Activated CD4-positive, alpha-beta T cell treated with anti-CD3 and anti-CD28 coated beads, Interleukin-2, amount 50 U/mL, for 16 hours (primary cell): ENCODE data around the gene GGA2.
"Not testable (repeated sequence)": the region's sequence is repeated elsewhere in the genome, so short reads cannot be mapped to it uniquely, and the experiment has no call there.

ENCODE experiments used
- DNase-seq: peaks from one replicate; pipeline ENCODE4 v3.0.0-alpha.2; 2020

Gene GGA2

DNA sequence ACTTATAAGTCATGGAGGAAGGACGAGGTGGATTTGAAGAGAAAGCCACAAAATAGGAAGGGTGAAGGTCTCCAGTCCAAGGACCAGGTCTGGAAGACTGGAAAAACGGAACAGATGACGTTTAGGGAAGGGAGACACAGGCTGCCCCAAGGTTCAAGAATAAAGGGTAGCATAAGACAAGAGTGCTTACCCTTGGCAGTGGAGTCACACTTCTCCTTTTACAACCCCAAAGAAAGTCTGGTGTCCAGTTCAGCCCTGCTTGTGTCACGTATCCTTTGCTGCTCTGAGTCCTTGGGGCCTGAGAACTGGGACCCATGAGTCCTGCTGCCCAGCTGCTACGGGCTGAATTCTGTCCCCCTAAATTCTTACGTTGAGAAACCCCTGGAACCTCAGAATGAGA lies 13.0 kb upstream of the GGA2 start:
- no peak for DNase-seq

DNA sequence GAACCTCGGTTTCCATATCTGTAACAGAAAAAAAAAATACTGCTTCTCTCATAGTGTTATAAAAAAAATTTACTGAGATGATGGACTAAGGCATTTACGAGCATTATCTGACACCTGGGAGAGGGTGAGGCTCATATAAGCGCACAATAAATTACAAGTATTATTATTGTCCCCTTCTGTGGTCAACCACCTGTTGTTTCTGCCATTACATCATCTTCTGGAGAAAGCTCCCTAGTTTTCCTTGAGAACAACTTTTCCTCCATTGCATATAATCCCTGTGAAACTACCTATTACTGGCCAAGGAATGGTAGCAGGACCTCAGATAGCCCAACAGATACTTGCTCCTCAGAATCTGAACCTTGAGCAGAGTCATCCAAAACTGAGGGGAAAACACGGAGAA lies 11.7 kb upstream of the GGA2 start:
- no peak for DNase-seq

DNA sequence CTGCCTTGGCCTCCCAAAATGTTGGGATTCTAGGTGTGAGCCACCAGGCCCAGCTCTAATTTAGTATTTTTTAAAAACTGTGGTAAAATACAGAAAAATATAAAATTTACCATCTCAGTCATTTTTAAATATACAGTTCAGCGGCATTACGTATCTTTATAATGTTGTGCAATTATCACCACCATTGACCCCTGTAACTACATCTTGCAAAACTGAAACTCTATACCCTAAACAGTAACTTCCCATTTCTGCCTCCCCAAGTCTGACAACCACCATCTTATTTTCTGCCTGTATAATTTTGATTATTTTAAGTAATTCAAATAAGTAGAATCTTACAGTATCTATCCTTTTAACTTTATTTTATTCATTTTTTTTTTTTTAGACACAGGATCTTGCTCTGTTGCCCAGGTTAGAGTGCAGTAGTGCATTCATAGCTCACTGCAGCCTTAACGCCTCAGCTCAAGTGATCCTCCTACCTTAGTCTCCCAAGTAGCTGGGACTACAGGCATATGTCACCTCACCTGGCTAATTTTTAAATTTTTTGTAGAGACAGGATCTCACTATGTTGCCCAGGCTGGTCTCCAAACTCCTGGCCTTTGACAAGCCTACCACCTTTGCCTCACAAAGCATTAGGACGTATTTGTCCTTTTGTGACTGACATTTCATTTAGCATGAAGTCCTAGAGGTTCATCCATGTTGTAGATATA lies 10.9 kb upstream of the GGA2 start:
- DNase-seq = no peak

DNA sequence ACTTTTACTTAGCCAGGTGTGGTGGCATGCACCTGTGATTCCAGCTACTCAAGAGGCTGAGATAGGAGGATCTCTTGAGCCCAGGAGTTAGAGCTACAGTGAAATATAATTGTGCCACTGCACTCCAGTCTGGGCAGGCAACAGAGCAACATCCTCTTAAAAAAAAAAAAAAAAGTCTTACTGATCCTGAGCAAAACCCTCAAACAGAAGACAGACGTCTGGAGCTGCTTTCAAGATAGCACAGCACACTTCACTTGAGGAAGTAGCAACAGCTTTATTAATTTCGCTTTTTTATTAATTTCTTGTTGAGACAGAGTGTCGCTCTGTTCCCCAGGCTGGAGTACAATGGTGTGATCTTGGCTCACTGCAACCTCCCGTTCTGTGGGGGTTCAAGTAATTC lies 10.2 kb upstream of the GGA2 start:
- no peak for DNase-seq

DNA sequence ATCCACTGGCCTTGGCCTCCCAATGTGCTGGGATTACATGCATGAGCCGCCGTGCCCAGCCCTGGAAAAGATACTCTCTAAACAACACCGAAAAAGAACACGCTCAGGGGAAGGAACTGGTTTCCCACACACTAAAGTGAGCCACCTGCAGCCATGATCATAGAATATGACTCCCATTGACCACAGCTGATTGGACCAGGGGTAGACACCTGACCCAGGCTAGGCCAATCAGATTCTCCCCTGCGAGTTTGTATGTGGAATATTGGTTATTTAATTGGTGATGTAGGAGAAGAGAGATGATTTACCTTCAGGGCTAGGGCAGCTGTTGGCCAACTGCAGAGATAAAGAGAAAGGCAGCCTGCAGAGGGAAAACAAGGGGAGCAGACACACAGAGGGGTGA lies 9.0 kb upstream of the GGA2 start:
- DNase-seq = no peak

DNA sequence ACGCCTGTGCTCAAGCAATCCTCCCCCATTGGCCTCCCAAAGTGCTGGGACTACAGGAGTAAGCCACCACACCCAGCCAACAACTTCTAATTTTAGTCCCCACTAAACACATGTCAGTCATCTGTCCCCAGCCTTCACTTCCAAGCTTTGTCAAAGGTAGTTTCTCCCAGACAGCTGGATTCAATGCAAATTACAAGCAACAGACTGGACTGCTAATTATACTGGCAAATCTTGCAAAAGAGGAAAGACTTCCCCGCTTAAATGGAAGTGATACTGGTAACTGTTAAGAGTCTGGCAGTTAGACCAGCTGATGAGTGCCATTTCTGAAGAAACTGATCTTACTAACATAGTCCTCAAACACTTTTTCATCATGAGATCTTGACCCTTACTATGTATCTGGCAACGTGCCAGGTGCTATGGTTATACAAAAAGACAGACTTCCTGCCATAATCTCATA lies 8.2 kb upstream of the GGA2 start:
- DNase-seq = no peak

DNA sequence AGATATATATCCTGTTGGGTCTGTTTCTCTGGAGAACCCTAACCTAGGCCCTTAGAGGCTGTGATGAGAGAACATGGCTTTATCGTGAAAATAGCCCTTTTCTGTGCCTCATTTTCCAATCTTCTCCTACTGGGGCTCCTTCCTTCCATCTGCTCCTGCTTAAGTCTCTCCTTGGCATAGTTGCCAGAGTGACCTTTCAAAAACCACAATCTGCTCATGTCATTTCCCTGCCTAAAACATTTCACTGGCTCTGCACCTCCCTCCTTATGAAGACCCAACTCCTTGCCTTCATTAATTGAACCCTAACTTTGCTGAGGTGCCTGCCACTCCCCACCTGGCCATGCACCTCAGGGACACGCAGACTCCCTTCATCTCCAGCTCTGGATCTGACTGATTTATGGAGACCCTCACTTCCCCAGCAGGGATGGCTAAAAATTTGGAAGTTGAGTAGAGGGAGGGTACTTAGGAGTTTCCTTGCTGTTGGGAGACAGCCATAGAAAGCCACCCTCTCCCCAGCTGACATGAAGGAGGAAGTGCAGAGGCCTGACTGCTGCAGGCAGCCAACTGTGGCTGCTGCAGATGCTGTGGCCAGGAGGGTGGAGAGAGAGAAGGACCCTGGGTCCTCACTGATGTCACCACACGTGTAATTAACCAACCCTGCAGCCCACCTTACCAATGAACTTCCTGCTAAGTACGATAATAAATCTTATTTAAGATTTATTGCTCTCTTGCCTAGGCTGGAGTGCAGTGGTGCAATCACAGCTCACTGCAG lies 6.3 kb upstream of the GGA2 start:
- no peak for DNase-seq

DNA sequence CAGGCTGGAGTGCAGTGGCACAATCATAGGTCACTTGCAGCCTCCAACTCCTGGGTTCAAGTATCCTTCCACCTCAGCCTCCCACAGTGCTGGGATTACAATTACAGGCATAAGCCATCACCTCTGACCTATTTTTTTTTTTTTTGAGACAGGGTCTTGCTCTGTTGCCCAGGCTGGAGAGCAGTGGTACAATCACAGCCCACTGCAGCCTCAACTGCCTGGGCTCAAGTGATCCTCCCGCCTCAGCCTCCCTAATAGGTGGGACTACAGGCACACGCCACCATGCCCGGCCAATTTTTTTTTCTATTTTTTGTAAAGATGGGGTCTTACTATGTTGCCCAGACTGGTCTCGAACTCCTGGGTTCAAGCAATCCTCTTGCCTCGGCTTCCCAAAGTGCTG lies 5.6 kb upstream of the GGA2 start:
- DNase-seq = no peak

DNA sequence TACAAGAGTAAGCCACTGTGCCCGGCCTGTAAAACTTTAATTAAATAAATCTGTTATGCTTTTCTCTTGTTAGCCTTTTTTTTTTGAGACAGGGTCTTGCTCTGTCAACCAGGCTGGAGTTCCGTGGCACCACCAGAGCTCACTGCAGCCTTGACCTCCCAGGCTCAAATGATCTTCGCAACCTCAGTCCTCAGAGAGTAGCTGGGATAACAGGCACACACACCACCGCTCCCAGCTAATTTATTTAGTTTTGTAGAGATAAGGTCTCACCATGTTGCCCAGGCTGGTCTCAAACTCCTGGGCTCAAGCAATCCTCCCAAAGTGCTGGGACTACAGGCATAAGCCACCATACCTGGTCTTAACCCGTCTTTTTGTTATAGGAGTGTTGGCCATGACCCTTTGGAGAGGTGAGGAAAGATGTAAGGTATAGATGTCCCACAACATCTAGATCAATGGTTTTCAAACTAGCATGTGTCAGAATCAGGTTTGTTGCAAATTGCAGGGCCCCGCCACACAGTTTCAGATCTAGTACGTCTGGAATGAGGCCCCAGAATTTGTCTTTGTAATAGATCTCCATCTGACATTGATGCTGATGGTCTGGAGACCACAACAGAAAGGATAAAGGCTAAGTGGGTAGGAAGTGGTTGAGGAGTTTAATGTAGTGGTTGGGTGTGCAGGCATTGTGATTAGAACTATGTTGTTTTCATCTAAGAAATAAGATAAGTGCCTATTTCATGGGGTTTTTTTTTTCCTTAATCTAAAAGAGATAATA lies 4.3 kb upstream of the GGA2 start:
- peak; percentile 55 for DNase-seq

DNA sequence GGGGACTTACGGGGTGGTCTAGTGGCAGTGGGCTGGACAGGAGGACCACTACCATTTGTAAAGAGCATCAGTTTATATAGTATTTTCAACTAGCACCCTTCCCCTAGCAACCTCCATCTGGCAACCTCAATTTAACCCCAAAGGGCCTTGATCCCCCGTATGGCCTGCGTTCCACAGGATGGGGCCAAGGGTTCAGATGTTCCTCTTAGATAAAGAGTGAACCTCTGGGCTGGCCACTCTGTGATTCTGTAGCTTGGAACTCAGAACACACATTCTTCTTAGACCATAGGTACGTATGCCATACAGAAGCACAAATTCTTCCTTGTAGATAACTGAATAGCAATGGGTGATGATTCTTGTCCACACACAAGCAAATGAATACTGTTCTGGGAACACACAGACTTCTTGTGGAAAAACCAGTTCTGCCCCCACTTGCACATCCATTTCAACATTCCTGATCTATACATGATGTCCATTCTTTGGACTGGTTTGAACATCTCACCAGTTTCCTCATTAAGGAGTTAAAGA lies 1.9 kb upstream of the GGA2 start:
- no peak for DNase-seq

DNA sequence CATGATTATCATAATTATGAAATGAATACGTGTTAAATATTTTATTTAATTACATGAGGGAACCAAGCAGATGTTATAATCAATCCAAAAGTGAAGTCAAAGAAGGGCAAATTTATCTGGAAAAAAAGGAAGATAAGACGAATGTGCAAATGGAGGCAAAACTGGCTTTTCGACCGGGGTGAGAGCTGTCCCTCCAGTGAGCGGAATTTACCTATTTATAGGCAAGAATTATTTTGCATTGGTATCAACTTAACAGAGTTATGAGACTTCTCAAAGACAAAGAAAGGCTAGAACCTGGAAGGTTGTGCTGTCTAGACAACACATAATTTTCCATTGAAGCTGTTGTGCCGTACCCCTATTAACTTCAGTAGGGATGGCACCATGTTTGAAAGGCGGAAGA lies 1.4 kb upstream of the GGA2 start:
- no peak for DNase-seq

DNA sequence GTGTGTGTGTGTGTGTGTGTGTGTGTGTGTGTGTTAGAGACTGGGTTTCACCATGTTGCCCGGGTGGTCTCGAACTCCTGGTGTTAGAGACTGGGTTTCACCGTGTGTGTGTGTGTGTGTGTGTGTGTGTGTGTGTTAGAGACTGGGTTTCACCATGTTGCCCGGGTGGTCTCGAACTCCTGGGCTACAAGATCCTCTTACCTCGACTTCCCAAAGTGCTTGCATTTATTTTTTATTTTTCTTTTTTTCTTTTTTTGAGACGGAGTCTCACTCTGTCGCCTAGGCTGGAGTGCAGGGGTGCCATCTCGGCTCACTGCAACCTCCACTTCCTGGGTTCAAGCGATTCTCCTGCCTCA lies 599 bp upstream of the GGA2 start:
- not testable (repeated sequence) for DNase-seq

DNA sequence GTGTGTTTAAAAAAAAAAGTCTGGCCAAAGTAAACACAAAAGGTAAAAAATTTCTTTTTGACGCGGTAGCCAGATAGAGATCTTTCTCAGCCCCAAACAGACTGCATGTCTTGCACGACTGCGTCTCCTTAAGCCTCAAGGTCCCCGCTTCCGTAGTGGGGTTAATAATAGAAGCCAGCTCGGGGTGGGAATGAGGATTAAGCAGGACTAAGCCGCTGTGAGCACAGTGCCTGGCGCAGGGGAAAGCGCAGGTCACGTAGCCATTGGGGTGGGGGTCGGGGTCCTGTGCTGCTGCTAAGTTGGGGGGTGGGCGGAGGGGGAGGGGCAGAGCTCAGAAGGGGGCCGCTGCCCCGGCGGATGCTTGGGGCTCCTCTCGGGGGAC lies 521 bp downstream of the GGA2 start:
- peak; percentile 29 for DNase-seq

DNA sequence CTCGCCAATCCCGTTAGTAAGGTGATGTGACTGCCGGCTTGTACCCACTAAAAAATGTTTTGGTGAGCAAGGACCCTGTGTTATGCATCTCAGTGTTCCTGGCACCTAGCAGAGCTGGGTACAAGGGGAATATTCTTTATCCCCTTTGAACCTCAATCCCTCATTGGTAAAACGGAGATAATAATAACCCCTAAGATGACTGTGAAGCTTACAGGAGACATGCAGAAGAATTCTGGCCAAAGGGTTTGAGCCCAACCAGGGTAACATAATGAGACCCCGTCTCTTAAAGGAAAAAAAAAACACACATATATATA lies 896 bp downstream of the GGA2 start:
- no peak for DNase-seq

DNA sequence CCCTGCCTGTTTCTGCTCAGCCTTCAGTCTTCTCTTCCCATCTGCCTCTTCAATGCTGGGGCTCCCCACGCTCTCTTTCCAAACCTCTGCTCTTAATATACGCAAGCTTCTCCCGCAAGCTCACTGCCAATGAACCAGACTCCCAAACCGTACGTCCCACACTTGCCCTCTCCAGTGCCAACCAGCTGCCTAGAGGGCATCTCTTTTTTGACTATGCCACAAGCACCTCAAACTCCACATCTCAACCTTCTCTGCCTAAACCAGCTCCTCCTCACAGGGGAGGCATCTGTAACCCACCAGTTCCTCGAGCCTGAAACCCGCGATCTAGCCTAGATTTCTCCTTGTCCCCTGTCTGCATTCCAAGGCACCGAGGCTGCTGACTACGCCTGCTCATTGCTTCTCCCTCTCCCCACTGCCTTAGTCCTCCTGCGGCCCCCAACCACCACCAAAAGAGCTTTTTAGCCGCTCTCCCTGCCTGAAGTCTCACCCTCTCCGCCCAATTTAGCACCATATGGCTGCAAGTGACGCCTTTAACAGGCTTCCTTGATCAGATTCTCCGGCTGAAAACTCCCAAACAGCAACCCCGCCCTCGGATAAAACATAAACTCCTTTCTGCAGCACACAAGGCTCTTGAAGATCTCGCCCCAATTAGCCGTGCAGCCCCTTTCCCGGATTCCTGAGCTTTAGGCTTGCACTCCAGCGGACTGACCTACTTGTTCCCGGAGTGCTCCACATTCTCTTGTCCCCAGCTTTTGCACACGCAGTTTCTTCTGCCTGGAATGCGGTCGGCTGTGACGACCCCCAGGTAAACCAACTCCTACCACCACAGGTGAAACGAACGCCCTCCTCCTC lies 1.5 kb downstream of the GGA2 start:
- no peak for DNase-seq

DNA sequence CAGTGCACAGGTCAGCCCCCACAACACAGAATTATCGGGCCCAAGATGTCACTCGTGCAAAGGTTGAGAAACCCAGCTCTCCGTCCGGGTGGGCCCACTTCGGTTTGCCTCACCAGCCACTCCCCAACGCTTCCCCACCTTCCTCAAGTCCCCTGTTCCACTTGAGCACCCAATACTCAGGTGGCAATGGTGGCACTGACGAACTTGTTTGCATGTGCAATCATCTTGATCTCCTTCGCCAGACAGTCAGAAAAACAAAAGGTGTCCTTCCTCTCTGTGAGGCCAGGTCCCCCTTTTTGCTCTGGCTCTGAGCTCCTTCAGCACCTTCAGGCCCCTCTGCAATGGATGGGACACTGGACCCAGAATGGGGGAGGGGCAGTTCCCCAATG lies 3.7 kb downstream of the GGA2 start:
- DNase-seq = no peak

DNA sequence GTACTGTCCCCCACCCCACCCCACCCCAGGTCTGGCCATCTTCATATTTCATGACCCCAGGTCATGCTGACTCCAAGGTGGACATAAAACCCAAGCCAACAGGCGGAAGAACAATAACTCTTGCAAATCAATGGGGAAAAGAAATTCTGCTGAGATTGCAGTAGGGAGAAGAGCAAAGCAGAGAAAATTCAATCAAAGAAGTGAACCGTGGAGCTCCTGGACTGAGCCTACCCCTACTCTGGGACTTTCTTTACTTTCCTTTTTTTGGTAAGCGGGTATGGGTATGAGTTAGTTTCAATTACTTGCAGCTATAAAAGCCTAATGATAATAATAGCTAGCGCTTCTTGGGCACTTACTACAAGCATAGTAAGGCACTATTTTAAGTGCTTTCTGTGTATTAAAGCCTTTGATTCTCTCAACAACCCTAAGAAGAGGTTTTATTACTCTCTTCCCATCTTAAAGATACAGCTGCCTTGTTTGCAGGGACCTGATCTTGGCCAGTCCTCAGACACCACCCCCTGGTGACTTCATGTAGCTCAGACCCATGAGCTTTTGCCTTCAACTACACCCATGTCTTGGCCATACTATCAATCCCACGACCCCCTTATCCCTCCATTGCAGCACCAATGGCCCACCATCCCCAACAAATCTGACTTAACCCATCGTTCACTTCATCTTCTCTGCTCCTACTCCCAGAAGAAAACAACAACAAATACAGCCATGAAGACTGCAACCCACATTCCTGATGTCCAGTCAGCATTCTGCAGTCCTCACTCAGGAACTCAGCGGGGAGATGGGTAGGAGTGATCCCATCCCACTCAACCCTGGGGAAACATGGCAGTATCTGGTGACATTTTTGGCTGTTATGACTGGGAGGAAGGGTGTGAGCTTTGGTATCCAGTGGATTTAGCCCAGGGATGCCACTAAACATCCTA lies 4.4 kb downstream of the GGA2 start:
- DNase-seq = no peak

DNA sequence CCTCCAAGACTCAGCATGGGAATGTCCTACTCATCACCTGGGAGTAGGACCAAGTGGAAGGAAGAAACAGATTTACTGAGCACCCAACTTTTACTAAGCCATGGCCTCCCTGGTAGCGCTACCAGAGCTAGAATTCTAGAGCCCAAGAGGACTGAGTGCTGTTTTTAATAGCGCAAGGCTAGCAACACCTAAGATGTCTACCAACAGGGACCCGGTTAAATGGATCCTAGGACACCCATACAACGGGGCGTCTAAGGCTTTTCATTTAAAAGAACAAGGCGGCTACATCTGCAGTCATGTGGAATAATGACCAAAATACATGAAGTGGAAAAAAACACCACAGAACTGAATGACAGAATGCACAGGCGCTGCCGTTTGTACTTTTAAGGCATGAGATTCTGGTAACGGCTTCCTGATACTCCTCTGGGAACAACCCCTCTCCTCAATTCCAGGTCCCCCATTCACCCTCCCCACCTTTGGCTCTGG lies 5.1 kb downstream of the GGA2 start:
- no peak for DNase-seq

DNA sequence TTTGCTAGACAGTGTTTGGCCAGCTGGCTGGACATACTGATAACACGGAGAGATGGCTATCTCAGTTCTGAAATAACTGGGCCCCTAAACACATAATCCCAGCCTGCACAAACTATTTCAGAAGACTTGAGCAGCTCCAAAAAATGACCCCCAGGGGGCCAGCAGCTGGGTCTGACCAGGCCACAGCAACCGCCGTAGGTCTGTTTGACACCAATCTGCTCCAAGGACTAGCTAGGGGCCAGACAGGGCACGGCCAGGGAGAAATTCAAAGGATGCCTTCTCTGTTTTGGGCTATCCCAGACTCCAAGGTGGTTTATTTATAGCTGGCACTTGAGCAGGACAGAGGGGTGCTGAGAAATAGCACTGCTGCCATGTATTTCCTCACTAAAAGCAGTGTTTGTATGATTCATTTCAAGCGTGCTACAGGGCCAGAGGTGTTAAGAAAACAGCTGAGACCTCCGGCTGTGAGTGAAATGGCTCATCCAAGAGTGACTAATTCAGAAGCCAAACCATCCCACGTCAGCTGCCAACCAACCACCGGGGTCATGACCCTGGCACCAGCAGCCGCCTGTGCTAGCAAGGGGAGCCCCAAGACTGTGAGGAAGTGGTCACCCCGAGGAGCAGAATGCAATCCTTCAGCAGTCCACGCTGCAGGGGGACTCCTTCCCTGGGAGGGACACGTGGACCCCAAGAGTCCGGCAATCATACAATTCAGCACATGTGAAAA lies 5.7 kb downstream of the GGA2 start:
- peak; percentile 94 for DNase-seq

DNA sequence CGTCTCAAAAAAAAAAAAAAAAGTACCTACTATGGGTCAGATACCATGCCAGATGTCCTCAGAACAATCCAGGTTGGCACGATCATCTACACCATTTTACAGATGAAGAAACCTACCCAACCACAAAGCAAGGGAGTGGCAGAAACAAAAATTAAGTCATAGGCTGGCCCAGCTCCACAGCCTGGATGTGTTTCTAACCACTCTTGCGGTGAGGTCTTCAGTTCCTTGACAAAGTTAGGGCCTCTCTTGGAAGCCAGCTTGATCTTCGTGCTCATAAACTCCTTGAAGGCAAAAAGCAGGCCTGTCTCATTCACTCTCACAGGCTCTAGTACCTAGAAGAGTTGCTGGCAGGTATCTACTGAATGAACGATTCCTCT lies 6.2 kb downstream of the GGA2 start:
- peak; percentile 12 for DNase-seq

DNA sequence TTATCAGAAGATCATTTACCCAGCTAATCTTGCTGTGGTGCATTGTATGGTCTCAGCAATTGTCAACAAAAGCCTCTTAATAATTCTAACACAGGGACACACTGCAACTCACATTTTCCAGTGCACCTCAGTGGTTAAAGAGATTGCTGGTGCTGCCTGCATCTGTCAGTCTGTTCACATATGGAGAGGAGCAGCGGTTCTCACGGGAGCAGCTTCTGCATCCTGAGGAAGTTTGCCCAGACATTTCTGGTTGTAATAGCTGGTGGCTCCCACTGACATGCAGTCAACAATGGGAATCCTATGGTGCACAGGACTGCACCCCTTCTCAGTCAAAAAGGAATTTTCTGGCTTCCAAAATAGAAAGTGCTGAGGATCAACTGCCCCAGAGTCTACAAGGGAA lies 7.8 kb downstream of the GGA2 start:
- no peak for DNase-seq
